ENCODE results near the gene FSD1. TPM values are rescaled to one million over a fixed set of nuclear protein-coding genes. Genes with fewer than 3 reads are reported as not detected.
"Not testable (repeated sequence)": the region's sequence is repeated elsewhere in the genome, so short reads cannot be mapped to it uniquely, and the experiment has no call there.

Gene FSD1
- total RNA-seq, 2 experiments from 2014 or later: 19.8 to 23.2 TPM

DNA sequence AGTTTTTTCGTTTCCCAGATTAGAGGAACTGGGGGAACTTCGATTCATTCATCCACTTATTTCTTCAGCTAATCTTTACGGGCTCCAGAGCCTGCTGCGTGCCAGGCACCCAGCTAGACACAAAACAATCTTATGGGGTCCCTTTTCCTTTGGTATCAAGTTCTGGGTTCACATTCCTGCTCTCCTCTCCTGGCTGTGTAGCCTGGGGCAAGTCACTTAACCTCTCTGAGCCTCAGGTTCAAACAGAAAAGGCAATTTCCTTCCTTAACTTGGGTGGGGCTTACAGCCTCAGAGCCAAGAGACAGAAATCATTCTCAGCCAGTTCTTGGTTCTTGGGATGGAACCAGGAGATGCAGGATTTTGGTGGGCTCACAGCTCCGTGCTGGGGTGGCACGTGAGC lies 19.4 kb upstream of the FSD1 start:
- H2AFZ ChIP-seq (ENCODE audit: low read length): no peak overlapping the region
- no peaks in the 10 kb centered on the region for H3K36me3 ChIP-seq (ENCODE audit: insufficient read depth, low read length)
- ChIA-PET POLR2A (no interaction called here), CTCF (ENCODE audit: unreplicated experiment) (no interaction called here)
- H3K4me1 ChIP-seq (ENCODE audit: insufficient read depth, low read length, poor library complexity, severe bottlenecking): no peaks in the 10 kb centered on the region
- no peak for TF ChIP-seq EZH2phosphoT487 (IDR thresholded peaks at IDR 0.05; ENCODE audit: borderline replicate concordance, low read depth, low read length)
- TF ChIP-seq, protein P1, sequence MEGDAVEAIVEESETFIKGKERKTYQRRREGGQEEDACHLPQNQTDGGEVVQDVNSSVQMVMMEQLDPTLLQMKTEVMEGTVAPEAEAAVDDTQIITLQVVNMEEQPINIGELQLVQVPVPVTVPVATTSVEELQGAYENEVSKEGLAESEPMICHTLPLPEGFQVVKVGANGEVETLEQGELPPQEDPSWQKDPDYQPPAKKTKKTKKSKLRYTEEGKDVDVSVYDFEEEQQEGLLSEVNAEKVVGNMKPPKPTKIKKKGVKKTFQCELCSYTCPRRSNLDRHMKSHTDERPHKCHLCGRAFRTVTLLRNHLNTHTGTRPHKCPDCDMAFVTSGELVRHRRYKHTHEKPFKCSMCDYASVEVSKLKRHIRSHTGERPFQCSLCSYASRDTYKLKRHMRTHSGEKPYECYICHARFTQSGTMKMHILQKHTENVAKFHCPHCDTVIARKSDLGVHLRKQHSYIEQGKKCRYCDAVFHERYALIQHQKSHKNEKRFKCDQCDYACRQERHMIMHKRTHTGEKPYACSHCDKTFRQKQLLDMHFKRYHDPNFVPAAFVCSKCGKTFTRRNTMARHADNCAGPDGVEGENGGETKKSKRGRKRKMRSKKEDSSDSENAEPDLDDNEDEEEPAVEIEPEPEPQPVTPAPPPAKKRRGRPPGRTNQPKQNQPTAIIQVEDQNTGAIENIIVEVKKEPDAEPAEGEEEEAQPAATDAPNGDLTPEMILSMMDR (conservative IDR thresholded peaks at IDR 0.05; ENCODE audit: low read length): no peak
- DNase-seq (ENCODE audit: low spot score): no peak
- intact Hi-C loops (cut with micrococcal nuclease; ENCODE audit: unreplicated experiment): no loop called here
- H3K9me2 ChIP-seq (ENCODE audit: insufficient read depth, low read length): no peaks in the 10 kb centered on the region
- no TSS peak for BruUV-seq (replicated peaks)
- H3K27ac ChIP-seq (ENCODE audit: low read depth, low read length, poor library complexity, severe bottlenecking): no peak overlapping the region
- no peak overlapping the region for H3K4me3 ChIP-seq (ENCODE audit: low read depth, low read length, poor library complexity, severe bottlenecking)
- no peaks in the 10 kb centered on the region for H3K9me3 ChIP-seq (ENCODE audit: low read length)
- H3K4me2 ChIP-seq (ENCODE audit: low read length): no peak overlapping the region
- H3K79me2 ChIP-seq (ENCODE audit: insufficient read depth, low read depth, low read length): no peaks in the 10 kb centered on the region
- H4K20me1 ChIP-seq (ENCODE audit: insufficient read depth, low read length): no peaks in the 10 kb centered on the region

DNA sequence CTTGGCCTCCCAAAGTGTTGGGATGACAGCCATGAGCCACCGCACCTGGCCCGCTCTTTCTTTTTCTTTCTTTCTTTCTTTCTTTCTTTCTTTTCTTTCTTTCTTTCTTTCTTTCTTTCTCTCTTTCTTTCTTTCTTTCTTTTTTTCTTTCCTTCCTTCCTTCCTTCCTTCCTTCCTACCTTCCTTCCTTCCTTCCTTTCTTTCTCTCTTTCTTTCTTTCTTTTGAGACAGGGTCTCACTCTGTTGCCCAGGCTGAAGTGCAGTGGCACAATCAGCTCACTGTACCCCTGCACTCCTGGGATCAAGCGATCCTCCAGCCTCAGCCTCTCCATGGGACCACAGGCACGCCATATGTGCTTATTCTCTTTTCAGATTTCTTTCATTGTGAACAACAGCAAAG lies 18.3 kb upstream of the FSD1 start:
- H3K27ac ChIP-seq (ENCODE audit: low read depth, low read length, poor library complexity, severe bottlenecking); DNase-seq (ENCODE audit: low spot score); H3K9me3 ChIP-seq (ENCODE audit: low read length); BruUV-seq (replicated peaks); intact Hi-C loops (cut with micrococcal nuclease; ENCODE audit: unreplicated experiment); H2AFZ ChIP-seq (ENCODE audit: low read length); H3K4me1 ChIP-seq (ENCODE audit: insufficient read depth, low read length, poor library complexity, severe bottlenecking); H4K20me1 ChIP-seq (ENCODE audit: insufficient read depth, low read length); H3K4me3 ChIP-seq (ENCODE audit: low read depth, low read length, poor library complexity, severe bottlenecking); H3K79me2 ChIP-seq (ENCODE audit: insufficient read depth, low read depth, low read length); POLR2A ChIA-PET; H3K36me3 ChIP-seq (ENCODE audit: insufficient read depth, low read length); CTCF ChIA-PET (ENCODE audit: unreplicated experiment); H3K4me2 ChIP-seq (ENCODE audit: low read length); H3K9me2 ChIP-seq (ENCODE audit: insufficient read depth, low read length): not testable (repeated sequence)

DNA sequence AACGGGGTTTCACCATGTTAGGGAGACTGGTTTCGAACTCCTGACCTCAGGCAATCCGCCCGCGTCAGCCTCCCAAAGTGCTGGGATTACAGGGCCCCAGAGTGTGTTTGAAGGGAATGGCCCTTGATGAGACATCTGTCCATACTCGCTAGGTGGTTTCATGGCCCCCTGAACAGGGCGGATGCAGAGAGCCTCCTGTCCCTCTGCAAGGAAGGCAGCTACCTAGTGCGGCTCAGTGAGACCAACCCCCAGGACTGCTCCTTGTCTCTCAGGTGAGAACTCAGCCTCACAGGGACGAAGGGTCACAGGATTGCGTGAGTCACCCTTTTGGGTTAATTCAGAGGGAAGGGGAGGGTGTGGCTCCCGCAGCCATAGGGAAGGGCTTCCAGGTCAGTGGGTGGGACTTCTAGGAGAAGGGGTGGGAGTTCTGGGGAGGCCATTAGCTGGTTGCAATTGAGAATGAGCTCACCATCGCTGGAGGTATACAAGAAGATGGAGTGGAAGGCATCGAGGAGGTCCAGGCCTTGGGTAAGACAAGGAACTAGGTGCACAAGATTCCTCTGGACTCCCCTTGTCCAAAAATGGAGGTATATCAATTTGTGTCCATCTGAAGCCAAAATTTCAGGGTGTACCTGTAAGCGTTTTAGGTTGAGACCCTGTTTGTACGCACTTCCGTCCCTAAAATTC lies 16.2 kb upstream of the FSD1 start:
- POLR2A ChIA-PET: no interaction called here
- H2AFZ ChIP-seq (ENCODE audit: low read length): no peak overlapping the region

More for the DNA sequence above, 16.2 kb upstream of the FSD1 start:
- no TSS peak for BruUV-seq (replicated peaks)
- DNase-seq (ENCODE audit: low spot score): no peak
- Histone ChIP-seq H3K79me2 (ENCODE audit: insufficient read depth, low read depth, low read length) (no peaks in the 10 kb centered on the region), H3K9me3 (ENCODE audit: low read length) (no peaks in the 10 kb centered on the region), H3K4me3 (ENCODE audit: low read depth, low read length, poor library complexity, severe bottlenecking) (no peak overlapping the region), H3K36me3 (ENCODE audit: insufficient read depth, low read length) (no peaks in the 10 kb centered on the region), H4K20me1 (ENCODE audit: insufficient read depth, low read length) (no peaks in the 10 kb centered on the region), H3K27ac (ENCODE audit: low read depth, low read length, poor library complexity, severe bottlenecking) (no peak overlapping the region), H3K4me2 (ENCODE audit: low read length) (no peak overlapping the region), H3K9me2 (ENCODE audit: insufficient read depth, low read length) (no peaks in the 10 kb centered on the region), H3K4me1 (ENCODE audit: insufficient read depth, low read length, poor library complexity, severe bottlenecking) (no peaks in the 10 kb centered on the region)
- CTCF ChIA-PET (ENCODE audit: unreplicated experiment): no interaction called here
- TF ChIP-seq EZH2phosphoT487 (IDR thresholded peaks at IDR 0.05; ENCODE audit: borderline replicate concordance, low read depth, low read length): no peak
- TF ChIP-seq, protein P1 (conservative IDR thresholded peaks at IDR 0.05; ENCODE audit: low read length): no peak
- intact Hi-C loops (cut with micrococcal nuclease; ENCODE audit: unreplicated experiment): no loop called here

All from OCI-LY7 (cell line).